NOMO-1 treated with DMSO at 0.1 percent for 48 hours (cell line): ENCODE data around the gene ATRN.
"Not testable (repeated sequence)": the region's sequence is repeated elsewhere in the genome, so short reads cannot be mapped to it uniquely, and the experiment has no call there.

Source experiments
- DNase-seq: peaks from one replicate; lab custom pipeline; 2025; ENCODE audit not compliant: unreplicated experiment; lab: John Stamatoyannopoulos, UW

Gene ATRN

DNA sequence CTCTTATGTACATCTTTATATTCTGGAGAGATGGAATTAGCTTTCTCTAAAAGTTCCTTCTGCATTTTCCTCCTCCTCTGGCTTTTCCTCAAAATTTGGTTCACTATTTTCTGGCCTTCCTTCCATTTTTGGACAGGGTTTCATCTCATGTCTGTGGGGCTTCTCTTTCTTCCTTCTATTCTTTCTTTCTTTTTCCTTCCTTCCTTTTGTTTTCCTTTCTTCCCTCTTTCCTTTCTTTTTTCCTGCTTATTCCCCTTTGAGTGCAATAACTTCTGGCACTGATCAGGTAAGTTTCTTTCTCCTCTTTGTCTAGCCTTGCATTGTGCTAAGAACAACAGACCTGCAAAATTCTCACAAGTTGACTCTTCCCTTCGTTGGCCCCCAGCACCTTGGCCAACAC is 5.5 kb upstream of the ATRN start:
- DNase-seq, result no peak

- no peak for DNase-seq
Measured at GRCh38 chr20:3470208-3470626, 601 bp upstream of the ATRN start.

DNA sequence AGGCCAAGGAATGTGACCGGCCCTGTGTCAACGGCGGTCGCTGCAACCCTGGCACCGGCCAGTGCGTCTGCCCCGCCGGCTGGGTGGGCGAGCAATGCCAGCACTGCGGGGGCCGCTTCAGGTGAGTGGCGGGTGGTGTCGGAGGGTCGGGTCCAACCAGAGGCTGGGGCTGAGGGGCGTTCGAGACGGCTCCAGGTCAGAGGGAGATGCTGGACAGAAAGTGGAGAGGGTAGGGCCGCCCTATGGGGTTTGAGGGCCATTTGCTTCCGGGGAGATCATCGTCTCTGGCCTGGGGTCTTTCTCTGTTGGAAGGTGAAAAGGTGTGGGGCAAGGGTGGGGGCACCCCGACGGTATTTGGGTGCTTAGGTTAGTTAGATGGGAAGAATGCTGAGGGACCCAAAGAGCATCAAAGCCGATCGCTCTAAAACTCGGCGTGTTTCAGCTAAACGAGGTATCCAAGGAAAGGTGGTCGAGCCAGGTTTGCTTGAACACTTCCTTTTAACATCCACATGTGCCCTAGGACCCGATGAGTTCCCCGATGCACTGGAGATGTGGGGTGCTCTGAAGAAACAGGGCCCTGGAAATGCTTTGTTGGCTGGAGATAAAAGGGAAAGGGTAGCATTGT is 691 bp downstream of the ATRN start:
- DNase-seq, result no peak

- no peak for DNase-seq
Measured at GRCh38 chr20:3472105-3472504, 1.3 kb downstream of the ATRN start.

DNA sequence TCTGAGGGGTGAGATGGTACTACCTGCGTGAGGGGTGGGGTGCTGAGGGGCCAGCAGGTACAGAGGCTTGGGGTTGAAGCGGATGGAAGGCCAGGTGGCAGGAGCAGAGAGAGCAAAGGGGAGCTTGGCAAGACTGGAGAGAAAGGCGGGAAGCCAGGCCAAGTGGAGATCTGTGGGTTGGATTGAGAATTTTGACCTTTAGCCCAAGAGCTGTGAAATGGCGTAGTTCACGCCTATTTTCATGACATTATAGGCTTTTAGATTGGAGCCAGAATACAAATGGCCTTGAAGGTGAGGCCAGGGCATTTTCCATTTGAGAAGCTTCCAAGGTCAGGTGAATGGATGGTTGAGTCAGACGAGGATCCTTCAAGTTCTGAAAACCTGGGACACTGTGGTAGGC is 2.5 kb downstream of the ATRN start:
- DNase-seq, result no peak

DNA sequence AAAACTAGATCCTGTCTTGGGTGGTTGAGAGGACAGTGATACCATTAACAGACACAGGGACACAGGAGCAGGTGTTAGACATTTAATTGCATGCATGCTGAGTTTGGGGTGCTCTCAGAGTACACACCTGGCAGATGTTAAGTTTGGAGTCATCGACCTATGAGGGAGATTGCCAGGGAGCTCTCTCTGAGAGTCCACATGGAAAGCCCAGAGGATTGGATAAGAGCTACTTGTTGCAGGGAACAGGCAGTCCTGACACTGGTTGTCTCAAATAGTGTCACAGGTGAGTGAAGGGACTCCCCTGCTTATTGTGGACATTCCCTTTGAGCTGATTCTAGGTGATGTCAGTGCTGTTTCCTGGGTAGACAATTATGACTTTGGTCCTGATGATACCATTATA is 3.1 kb downstream of the ATRN start:
- no peak for DNase-seq

GRCh38 chr20:3477003-3477860 is 6.4 kb downstream of the ATRN start:
- not testable (repeated sequence) for DNase-seq

- DNase-seq, result no peak
Measured at GRCh38 chr20:3477861-3478544, 7.2 kb downstream of the ATRN start.

- DNase-seq, result no peak
Measured at GRCh38 chr20:3479025-3479424, 8.2 kb downstream of the ATRN start.

- DNase-seq, result no peak
Measured at GRCh38 chr20:3479759-3480615, 9.2 kb downstream of the ATRN start.

- no peak for DNase-seq
Measured at GRCh38 chr20:3483309-3483708, 12.5 kb downstream of the ATRN start.

DNA sequence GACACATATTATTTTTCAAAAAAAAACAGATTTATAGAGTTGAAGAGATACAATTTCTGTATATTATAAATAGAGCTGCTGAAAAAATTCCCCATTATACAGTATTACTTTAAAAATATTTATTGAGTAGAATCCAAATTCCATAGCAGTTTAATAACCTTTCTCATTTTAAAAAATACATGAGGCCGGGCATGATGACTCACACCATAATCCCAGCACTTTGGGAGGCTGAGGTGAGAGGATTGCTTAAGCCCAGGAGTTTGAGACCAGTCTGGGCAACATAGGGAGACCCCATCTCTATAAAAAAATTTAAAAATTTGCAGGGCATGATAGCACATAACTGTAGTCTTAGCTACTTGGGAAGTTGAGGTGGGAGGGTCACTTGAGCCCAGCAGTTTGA is 13.0 kb downstream of the ATRN start:
- DNase-seq, result no peak

DNA sequence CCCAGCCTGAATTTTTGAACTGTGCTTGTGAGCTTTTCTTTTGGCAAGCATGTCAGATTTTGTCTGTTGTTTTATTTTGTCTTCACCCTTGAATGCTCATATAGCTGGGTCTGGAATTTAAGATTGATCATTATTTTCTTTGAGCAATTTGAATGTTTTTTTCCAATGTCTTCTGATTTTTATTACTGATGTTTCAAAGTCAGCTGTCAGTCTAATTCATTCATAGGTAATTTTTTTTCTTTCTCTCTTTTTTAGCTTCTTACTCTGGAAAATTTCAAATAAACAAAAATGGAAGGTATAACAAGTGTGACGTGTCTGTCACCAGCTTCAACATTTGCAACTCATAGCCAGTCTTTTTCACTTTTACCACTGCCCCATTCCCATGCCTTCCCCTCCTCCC is 15.1 kb downstream of the ATRN start:
- DNase-seq, result no peak

- no peak for DNase-seq
Measured at GRCh38 chr20:3486850-3487249, 16.0 kb downstream of the ATRN start.

GRCh38 chr20:3492669-3493068 is 21.9 kb downstream of the ATRN start:
- DNase-seq, result no peak

DNA sequence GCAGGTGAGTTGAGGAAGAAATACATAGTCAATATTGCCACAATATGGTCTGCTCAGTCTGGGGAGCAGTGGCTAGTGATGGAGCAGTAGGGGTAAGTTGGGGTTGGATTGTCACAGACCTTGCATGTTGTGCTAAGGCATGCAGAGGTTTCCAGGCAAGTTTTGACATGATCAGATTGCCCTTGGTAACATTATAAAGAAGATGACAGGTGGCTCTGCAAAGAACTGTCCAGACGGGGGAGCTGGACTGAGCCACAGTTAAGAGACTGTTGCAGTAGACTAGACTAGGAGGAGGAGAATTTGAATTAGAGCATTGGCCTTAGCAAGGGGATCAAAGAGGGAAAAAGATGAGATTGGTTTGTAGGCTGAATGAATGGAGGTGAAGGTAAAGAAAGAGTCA is 23.4 kb downstream of the ATRN start:
- DNase-seq, result no peak

DNA sequence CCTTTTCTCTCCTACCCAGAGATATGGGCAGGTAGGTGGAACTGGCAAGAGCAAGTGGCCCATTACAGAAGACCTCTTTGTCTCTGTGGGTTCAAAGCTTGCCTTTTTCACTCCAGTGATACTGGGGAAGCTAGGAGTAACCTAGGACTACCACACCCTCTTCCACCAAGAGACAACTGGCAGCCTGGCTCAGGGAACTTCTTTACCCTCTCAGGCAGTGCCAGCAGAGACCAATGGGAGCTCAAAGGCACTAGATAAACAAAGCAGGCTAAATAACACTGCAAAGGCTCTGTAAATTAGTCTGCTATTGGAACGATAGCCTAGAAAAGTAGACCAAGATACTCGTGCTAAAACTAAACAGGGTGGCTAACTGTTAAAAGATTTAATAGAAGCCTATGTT is 32.1 kb downstream of the ATRN start:
- no peak for DNase-seq

DNA sequence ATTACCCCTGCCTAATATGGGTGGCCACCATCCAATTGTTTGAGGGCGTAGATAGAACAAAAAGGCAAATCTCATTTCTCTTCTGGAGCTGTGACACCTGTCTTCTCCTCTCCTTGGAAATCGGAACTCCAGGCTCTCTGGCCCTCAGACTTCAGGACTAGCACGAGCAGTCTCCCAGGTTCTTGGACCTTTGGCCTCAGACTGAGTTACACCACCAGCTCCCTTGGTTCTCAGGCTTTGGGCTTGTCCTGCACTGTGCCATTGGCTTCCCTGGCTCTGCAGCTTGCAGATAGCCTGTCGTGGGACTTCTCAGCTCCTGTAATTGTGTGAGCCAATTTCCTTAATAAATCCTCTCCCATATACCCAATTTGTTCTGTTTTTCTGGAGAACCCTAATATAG is 34.3 kb downstream of the ATRN start:
- DNase-seq, result no peak

GRCh38 chr20:3509064-3509463 is 38.2 kb downstream of the ATRN start:
- DNase-seq, result no peak

DNA sequence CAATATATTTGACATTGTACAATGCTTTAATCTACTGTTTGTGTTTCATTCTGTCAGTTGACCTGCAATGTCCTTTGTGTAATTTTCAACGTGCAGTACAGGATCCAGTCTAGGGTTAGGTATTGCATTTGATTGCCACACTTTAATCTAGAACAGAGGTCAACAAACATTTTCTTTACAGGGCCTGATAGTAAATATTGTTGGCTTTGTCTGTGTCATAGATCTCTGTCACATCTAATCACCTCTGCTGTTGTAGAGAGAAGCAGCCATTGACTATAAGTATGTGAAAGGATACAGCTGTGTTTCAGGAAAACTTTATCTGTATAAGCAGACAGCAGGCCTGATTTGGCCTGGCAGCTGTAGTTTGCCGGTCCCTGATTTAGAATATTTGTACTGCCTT is 39.3 kb downstream of the ATRN start:
- no peak for DNase-seq

- DNase-seq, result not testable (repeated sequence)
Measured at GRCh38 chr20:3512239-3512638, 41.4 kb downstream of the ATRN start.
